ENCODE data around the gene DDX28.

DNA sequence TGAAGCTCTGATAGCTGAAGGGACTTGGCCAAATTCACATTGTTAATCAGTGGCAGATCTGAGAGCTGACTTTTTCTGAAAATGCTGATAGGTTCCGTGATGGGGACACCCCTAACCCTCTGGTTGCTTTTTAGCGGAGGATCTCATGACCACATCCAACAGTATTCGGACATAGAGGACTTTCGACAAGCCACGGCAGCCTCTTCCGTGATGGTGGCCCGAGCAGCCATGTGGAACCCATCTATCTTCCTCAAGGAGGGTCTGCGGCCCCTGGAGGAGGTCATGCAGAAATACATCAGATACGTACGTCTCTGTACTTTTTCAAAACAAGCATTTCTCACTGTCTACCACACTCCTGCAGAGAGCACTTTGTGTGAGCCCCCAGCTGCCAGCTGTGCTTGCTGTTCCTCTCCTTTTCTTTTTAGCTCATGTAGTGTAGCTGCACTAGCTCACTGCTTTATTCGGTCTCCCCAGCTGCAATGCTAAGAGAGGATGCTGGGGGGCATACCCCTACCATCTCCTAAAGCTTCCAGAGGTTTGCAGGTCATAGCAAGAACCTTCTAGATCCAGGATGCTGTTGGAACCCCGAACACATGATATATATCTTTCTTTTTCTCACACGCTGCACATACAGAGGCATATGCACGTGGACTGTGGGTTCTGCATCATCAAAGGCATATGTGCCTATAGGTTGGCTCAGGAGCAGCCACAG is 47.9 kb upstream of the DDX28 start:
- TF ChIP-seq, protein P1, sequence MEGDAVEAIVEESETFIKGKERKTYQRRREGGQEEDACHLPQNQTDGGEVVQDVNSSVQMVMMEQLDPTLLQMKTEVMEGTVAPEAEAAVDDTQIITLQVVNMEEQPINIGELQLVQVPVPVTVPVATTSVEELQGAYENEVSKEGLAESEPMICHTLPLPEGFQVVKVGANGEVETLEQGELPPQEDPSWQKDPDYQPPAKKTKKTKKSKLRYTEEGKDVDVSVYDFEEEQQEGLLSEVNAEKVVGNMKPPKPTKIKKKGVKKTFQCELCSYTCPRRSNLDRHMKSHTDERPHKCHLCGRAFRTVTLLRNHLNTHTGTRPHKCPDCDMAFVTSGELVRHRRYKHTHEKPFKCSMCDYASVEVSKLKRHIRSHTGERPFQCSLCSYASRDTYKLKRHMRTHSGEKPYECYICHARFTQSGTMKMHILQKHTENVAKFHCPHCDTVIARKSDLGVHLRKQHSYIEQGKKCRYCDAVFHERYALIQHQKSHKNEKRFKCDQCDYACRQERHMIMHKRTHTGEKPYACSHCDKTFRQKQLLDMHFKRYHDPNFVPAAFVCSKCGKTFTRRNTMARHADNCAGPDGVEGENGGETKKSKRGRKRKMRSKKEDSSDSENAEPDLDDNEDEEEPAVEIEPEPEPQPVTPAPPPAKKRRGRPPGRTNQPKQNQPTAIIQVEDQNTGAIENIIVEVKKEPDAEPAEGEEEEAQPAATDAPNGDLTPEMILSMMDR (conservative IDR thresholded peaks at IDR 0.05; ENCODE audit: low read depth, low read length): no peak
- no peak for TF ChIP-seq EZH2 (IDR thresholded peaks at IDR 0.05; ENCODE audit: borderline replicate concordance, low read depth, low read length, poor library complexity, severe bottlenecking)
